NAMALWA (cell line): ENCODE data around the gene IL17RA.
A peak's percentile ranks its signal among the peaks of the same experiment; 100 is the strongest.

Experiments
- DNase-seq: peaks from one replicate; pipeline ENCODE4 v3.0.0-alpha.2; 2015; ENCODE audit warnings: low spot score

IL17RA gene

GRCh38 chr22:17083811-17084441 lies 874 bp upstream of the IL17RA start:
- DNase-seq = no peak

GRCh38 chr22:17085277-17086181 lies 729 bp downstream of the IL17RA start:
- no peak for DNase-seq

GRCh38 chr22:17086296-17086695 lies 1.5 kb downstream of the IL17RA start:
- DNase-seq = no peak

GRCh38 chr22:17086788-17087497 lies 2.1 kb downstream of the IL17RA start:
- peak; percentile 38 for DNase-seq

- peak; percentile 84 for DNase-seq
Measured at GRCh38 chr22:17087498-17088131, 2.8 kb downstream of the IL17RA start.

GRCh38 chr22:17090550-17090949 lies 5.8 kb downstream of the IL17RA start:
- DNase-seq = no peak

GRCh38 chr22:17091851-17092250 lies 7.1 kb downstream of the IL17RA start:
- DNase-seq = no peak

GRCh38 chr22:17093081-17093480 lies 8.3 kb downstream of the IL17RA start:
- DNase-seq = no peak

- DNase-seq = no peak
Measured at GRCh38 chr22:17095538-17095937, 10.7 kb downstream of the IL17RA start.

- no peak for DNase-seq
Measured at GRCh38 chr22:17096071-17096470, 11.3 kb downstream of the IL17RA start.

- no peak for DNase-seq
Measured at GRCh38 chr22:17097062-17097461, 12.3 kb downstream of the IL17RA start.

- no peak for DNase-seq
Measured at GRCh38 chr22:17097701-17098100, 12.9 kb downstream of the IL17RA start.

- DNase-seq = no peak
Measured at GRCh38 chr22:17098379-17098819, 13.6 kb downstream of the IL17RA start.

GRCh38 chr22:17100621-17101020 lies 15.8 kb downstream of the IL17RA start:
- DNase-seq = no peak

- no peak for DNase-seq
Measured at GRCh38 chr22:17101475-17102296, 16.9 kb downstream of the IL17RA start.

- no peak for DNase-seq
Measured at GRCh38 chr22:17102297-17102667, 17.5 kb downstream of the IL17RA start.

GRCh38 chr22:17103351-17103750 lies 18.6 kb downstream of the IL17RA start:
- no peak for DNase-seq

- no peak for DNase-seq
Measured at GRCh38 chr22:17104336-17104935, 19.6 kb downstream of the IL17RA start.

GRCh38 chr22:17105143-17106129 lies 20.6 kb downstream of the IL17RA start:
- no peak for DNase-seq
